ENCODE measurements around the gene DDB1. TPM values are rescaled to one million over a fixed set of nuclear protein-coding genes. Genes with fewer than 3 reads are reported as not detected.

Gene DDB1
- total RNA-seq, 1 experiment from 2014 or later, result 302 TPM

GRCh38 chr11:61297341-61297740, 35.6 kb downstream of the DDB1 start:
- CTCF ChIA-PET, result interaction anchor here (0.6 to 1.5 kb wide), 4 partner anchors 30 to 398 kb away, joined by 3 to 4 read pairs (median 4); no protein-coding TSS in a partner anchor
- H3K4me1 ChIP-seq (replicated peaks; ENCODE audit: insufficient read depth), result no peaks in the 10 kb centered on the region
- H3K79me2 ChIP-seq (ENCODE audit: low read depth), result no peaks in the 10 kb centered on the region
- H3K9me3 ChIP-seq (ENCODE audit: insufficient read depth, low read depth), result no peaks in the 10 kb centered on the region
- no peak overlapping the region for H3K4me3 ChIP-seq
- H3K27me3 ChIP-seq (ENCODE audit: insufficient read depth, low read depth), result peaks cover 14% of the 10 kb centered on the region; the same call in 1 of the 2 replicates
- H4K20me1 ChIP-seq (ENCODE audit: insufficient read depth), result 0 out of 2 replicates have a peak, but pooled peaks cover 2% of the 10 kb centered on the region
- H3K4me2 ChIP-seq, result no peak overlapping the region
- intact Hi-C loops (cut with micrococcal nuclease; ENCODE audit: unreplicated experiment), result no loop called here
- no peak for DNase-seq
- peaks cover 7% of the 10 kb centered on the region for H3K36me3 ChIP-seq (ENCODE audit: low read depth)
- no peaks in the 10 kb centered on the region for H3K9me2 ChIP-seq (ENCODE audit: insufficient read depth)
- no peak for TF ChIP-seq CTCF (conservative IDR thresholded peaks at IDR 0.05)
- no peak for TF ChIP-seq EZH2 (IDR thresholded peaks at IDR 0.05; ENCODE audit: low read depth)
- BruUV-seq (replicated peaks), result no TSS peak
- POLR2A ChIA-PET (ENCODE audit: unreplicated experiment), result interaction anchor here (0.6 kb wide), 1 partner anchor 88 kb away, joined by 3 read pairs; no protein-coding TSS in a partner anchor
- H2AFZ ChIP-seq, result no peak overlapping the region
- peaks cover 19% of the 10 kb centered on the region; the same call in 1 of the 2 replicates for H3F3A ChIP-seq (ENCODE audit: insufficient read depth, low read depth)
- H3K27ac ChIP-seq, result no peak overlapping the region

- H3K4me1 ChIP-seq (replicated peaks; ENCODE audit: insufficient read depth), result no peaks in the 10 kb centered on the region
- DNase-seq, result no peak
- H3F3A ChIP-seq (ENCODE audit: insufficient read depth, low read depth), result peaks cover 13% of the 10 kb centered on the region; the same call in 1 of the 2 replicates
- 0 out of 2 replicates have a peak, but pooled peaks cover 4% of the 10 kb centered on the region for H4K20me1 ChIP-seq (ENCODE audit: insufficient read depth)
- BruUV-seq (replicated peaks), result no TSS peak
- CTCF ChIA-PET, result interaction anchor here (0.8 kb wide), 1 partner anchor 134 kb away, joined by 6 read pairs; the partner anchor contains the start of genes CPSF7 and SDHAF2
- H3K36me3 ChIP-seq (ENCODE audit: low read depth), result no peaks in the 10 kb centered on the region; the same call in 1 of the 2 replicates
- no peak overlapping the region for H3K4me2 ChIP-seq
- H3K4me3 ChIP-seq, result no peak overlapping the region
- POLR2A ChIA-PET (ENCODE audit: unreplicated experiment), result no interaction called here
- H3K9me2 ChIP-seq (ENCODE audit: insufficient read depth), result no peaks in the 10 kb centered on the region
- TF ChIP-seq EZH2 (IDR thresholded peaks at IDR 0.05; ENCODE audit: low read depth) (no peak), CTCF (conservative IDR thresholded peaks at IDR 0.05) (no peak)
- H2AFZ ChIP-seq, result no peak overlapping the region
- H3K27me3 ChIP-seq (ENCODE audit: insufficient read depth, low read depth), result peaks cover 14% of the 10 kb centered on the region; the same call in 1 of the 2 replicates
- H3K9me3 ChIP-seq (ENCODE audit: insufficient read depth, low read depth), result no peaks in the 10 kb centered on the region
- no peak overlapping the region for H3K27ac ChIP-seq
- H3K79me2 ChIP-seq (ENCODE audit: low read depth), result no peaks in the 10 kb centered on the region
- intact Hi-C loops (cut with micrococcal nuclease; ENCODE audit: unreplicated experiment), result no loop called here
Measured at GRCh38 chr11:61295596-61295926, 37.3 kb downstream of the DDB1 start.

DNA sequence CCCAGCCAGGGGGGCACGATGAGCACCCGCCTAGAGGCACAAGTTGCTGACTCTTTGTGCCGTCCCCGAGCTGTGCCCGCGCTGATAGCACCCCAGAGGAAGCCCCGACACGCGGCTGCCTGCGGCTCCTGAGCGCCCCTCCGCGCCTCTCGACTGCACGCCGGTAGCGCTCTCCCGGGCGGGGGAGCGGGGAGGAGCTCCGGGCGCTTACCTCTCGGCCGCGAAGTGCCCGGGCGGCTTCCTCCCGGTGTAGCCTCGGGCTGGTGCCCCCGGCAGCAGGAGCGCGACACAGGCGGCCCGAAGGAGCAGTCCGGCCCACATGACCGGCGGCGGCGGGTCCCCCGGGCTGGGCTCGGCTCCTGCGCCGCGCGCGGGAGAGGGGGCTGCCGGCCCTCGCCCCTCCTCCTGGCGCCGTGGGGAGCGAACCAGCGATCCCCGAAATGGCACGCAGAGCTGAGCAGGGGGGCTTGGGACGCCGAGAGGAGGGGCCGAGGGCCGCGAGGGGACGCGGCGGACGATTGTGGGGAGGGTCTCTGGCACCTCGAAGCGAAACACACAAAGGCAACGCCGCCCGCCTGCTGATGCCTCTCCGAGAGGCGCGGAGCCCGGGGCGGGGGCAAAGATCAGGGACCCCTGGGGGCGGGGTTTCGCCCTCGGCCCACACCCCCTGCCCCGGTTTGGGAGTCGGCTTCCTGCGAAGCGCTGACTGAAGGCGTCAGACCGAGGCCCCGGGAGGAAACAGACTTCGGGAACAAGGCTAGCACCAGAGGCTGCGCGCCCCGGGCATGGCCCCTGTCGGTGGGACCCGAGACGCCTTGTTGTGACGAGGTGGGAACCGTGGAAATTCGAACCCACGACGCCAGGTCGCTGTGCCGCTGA, 37.9 kb downstream of the DDB1 start, which contains the start of gene VWCE:
TSS of gene VWCE (minus strand) at position 600 of the 879 bp plus-strand sequence. CDS start at position 321, 279 bp downstream.
- Histone ChIP-seq H3K4me2 (peak within 1 kb of the TSS; percentile 79), H3K9me3 (ENCODE audit: insufficient read depth, low read depth) (no peaks in the 10 kb centered on the region), H3K36me3 (ENCODE audit: low read depth) (no peaks in the 10 kb centered on the region; the same call in 1 of the 2 replicates), H3K27ac (no peak within 1 kb of the TSS), H3K9me2 (ENCODE audit: insufficient read depth) (no peaks in the 10 kb centered on the region), H3K79me2 (ENCODE audit: low read depth) (no peaks in the 10 kb centered on the region), H3K4me3 (peak within 1 kb of the TSS; percentile 45), H3K4me1 (replicated peaks; ENCODE audit: insufficient read depth) (no peaks in the 10 kb centered on the region), H2AFZ (peak within 1 kb of the TSS; percentile 74; the same call in 1 of the 2 replicates), H3F3A (ENCODE audit: insufficient read depth, low read depth) (peaks cover 13% of the 10 kb centered on the region; the same call in 1 of the 2 replicates), H4K20me1 (ENCODE audit: insufficient read depth) (0 out of 2 replicates have a peak, but pooled peaks cover 4% of the 10 kb centered on the region), H3K27me3 (ENCODE audit: insufficient read depth, low read depth) (peaks cover 14% of the 10 kb centered on the region; the same call in 1 of the 2 replicates)
- intact Hi-C loops (cut with micrococcal nuclease; ENCODE audit: unreplicated experiment), result no loop called here
- no peak for TF ChIP-seq CTCF (conservative IDR thresholded peaks at IDR 0.05)
- TF ChIP-seq EZH2 (IDR thresholded peaks at IDR 0.05; ENCODE audit: low read depth), result no peak
- CTCF ChIA-PET, result interaction anchor here (0.8 kb wide), 1 partner anchor 135 kb away, joined by 6 read pairs; the partner anchor contains the start of genes CPSF7 and SDHAF2
- POLR2A ChIA-PET (ENCODE audit: unreplicated experiment), result interaction anchor here (0.6 kb wide), 1 partner anchor 14 kb away, joined by 3 read pairs; no protein-coding TSS in a partner anchor
- peak in 1 of 2 experiments; percentile 69 for DNase-seq
- no TSS peak for BruUV-seq (replicated peaks)

All from PC-9 (cell line).